OCI-LY7 (cell line): ENCODE data around the gene PDK2. TPM values are rescaled to one million over a fixed set of nuclear protein-coding genes. Genes with fewer than 3 reads are reported as not detected.

Source experiments
- BruUV-seq: library from RNA; stranded (reverse); fragments of 400-500 nt; replicated peaks from 2 replicates; lab custom pipeline; 2021; lab: Mats Ljungman, UMichigan
- CTCF ChIA-PET: fragments of 300-600 bp; sonication (Branson Sonifier 250); formaldehyde crosslinking; loops from one replicate; lab custom pipeline; 2022; ENCODE audit warnings: antibody characterized with exemption; ENCODE audit not compliant: unreplicated experiment; lab: Charles Lee
- POLR2A ChIA-PET: fragments of 300-600 bp; sonication (Branson Sonifier 250); formaldehyde crosslinking; loops from one replicate; lab custom pipeline; 2022; ENCODE audit warnings: antibody characterized with exemption; lab: Charles Lee
- DNase-seq: peaks from one replicate; pipeline ENCODE4 v3.0.0-alpha.2; 2015; ENCODE audit warnings: low spot score
- H2AFZ ChIP-seq: fragments of 200-600 bp; sonication (generic), shearing (Covaris generic); 2 replicates; pipeline ENCODE4 v1.6.1; 2014; ENCODE audit warnings: mild to moderate bottlenecking, antibody characterized with exemption, low read length, moderate library complexity
- H3K27ac ChIP-seq: fragments of 200-600 bp; sonication (generic); 2 replicates; pipeline ENCODE4 v1.5.1; 2014; ENCODE audit warnings: mixed run types, low read depth, mild to moderate bottlenecking, moderate library complexity, low read length, inconsistent platforms; ENCODE audit not compliant: poor library complexity, severe bottlenecking
- H3K36me3 ChIP-seq: fragments of 200-600 bp; sonication (generic); 2 replicates; pipeline ENCODE4 v1.6.1; 2014; ENCODE audit warnings: mild to moderate bottlenecking, antibody characterized with exemption, low read length, moderate library complexity, mixed read lengths; ENCODE audit not compliant: insufficient read depth
- H3K4me1 ChIP-seq: fragments of 200-600 bp; sonication (generic); 2 replicates; pipeline ENCODE4 v1.5.1; 2014; ENCODE audit warnings: mild to moderate bottlenecking, low read length; ENCODE audit not compliant: insufficient read depth, poor library complexity, severe bottlenecking
- H3K4me2 ChIP-seq: fragments of 200-600 bp; sonication (generic); 2 replicates; pipeline ENCODE4 v1.6.1; 2014; ENCODE audit warnings: mild to moderate bottlenecking, low read length
- H3K4me3 ChIP-seq: fragments of 200-600 bp; sonication (generic); 2 replicates; pipeline ENCODE4 v1.5.1; 2014; ENCODE audit warnings: mild to moderate bottlenecking, low read depth, low read length; ENCODE audit not compliant: poor library complexity, severe bottlenecking
- H3K79me2 ChIP-seq: fragments of 200-600 bp; sonication (generic); 2 replicates; pipeline ENCODE4 v1.6.1; 2016; ENCODE audit warnings: low read depth, mild to moderate bottlenecking, low read length, moderate library complexity, mixed read lengths; ENCODE audit not compliant: insufficient read depth
- H3K9me2 ChIP-seq: fragments of 200-600 bp; sonication (generic); 2 replicates; pipeline ENCODE4 v1.6.1; 2016; ENCODE audit warnings: mild to moderate bottlenecking, low read length, mixed read lengths; ENCODE audit not compliant: insufficient read depth
- H3K9me3 ChIP-seq: fragments of 200-600 bp; sonication (generic); 2 replicates; pipeline ENCODE4 v1.6.1; 2014; ENCODE audit warnings: mild to moderate bottlenecking, mixed run types, low read length, mixed read lengths
- H4K20me1 ChIP-seq: fragments of 200-600 bp; sonication (generic); 2 replicates; pipeline ENCODE4 v1.6.1; 2014; ENCODE audit warnings: mild to moderate bottlenecking, antibody characterized with exemption, low read length, moderate library complexity, mixed read lengths; ENCODE audit not compliant: insufficient read depth
- CTCF ChIP-seq: fragments of 200-600 bp; sonication (generic); conservative IDR thresholded peaks from 2 replicates; pipeline ENCODE4 v1.5.1; 2014; ENCODE audit warnings: mild to moderate bottlenecking, antibody characterized with exemption, low read length, moderate library complexity, mixed read lengths
- EZH2phosphoT487 ChIP-seq: fragments of 200-600 bp; sonication (generic); IDR thresholded peaks from 2 replicates; pipeline ENCODE4 v1.6.1; 2018; ENCODE audit warnings: low read depth, borderline replicate concordance, mild to moderate bottlenecking, mixed run types, antibody characterized with exemption, low read length, moderate library complexity, mixed read lengths
- intact Hi-C: fragments of 100-400 bp; cut with micrococcal nuclease; formaldehyde crosslinking; loops from one replicate; pipeline ENCODE4 v1.10.0; 2022; ENCODE audit not compliant: unreplicated experiment
- total RNA-seq, 2 experiments: library from RNA; depleted of rRNA in 1 of 2; stranded (reverse); fragments of >200 nt in 1 of 2; shearing (Covaris generic) in 1 of 2; gene quantifications; 2 replicates each; pipeline ENCODE4 v1.2.3, GENCODE V29; 2014 to 2022

The PDK2 gene
- total RNA-seq, 2 experiments from 2014 or later, result 21.8 to 27.7 TPM

- DNase-seq, result no peak
- Histone ChIP-seq H3K4me2 (peak overlapping the region; percentile 98), H3K4me3 (peak overlapping the region; percentile 89), H3K79me2 (peaks cover 31% of the 10 kb centered on the region), H3K36me3 (peaks cover 12% of the 10 kb centered on the region), H3K4me1 (peaks cover 30% of the 10 kb centered on the region), H2AFZ (no peak overlapping the region), H3K9me3 (no peaks in the 10 kb centered on the region), H3K9me2 (no peaks in the 10 kb centered on the region), H3K27ac (peak overlapping the region; percentile 87), H4K20me1 (peaks cover 4% of the 10 kb centered on the region)
- POLR2A ChIA-PET, result interaction anchor here (2.5 kb wide), 1 partner anchor 9 kb away, joined by 20 read pairs; no protein-coding TSS in a partner anchor
- TF ChIP-seq CTCF (no peak), EZH2phosphoT487 (no peak)
- intact Hi-C loops, result loop anchor here (10.0 kb wide), 1 partner anchor 478 kb away; the partner anchor contains the start of gene SPOP
- BruUV-seq, result no TSS peak
- CTCF ChIA-PET, result interaction anchor here (1.6 kb wide), 1 partner anchor 17 kb away, joined by 5 read pairs; no protein-coding TSS in a partner anchor
Measured at GRCh38 chr17:50152736-50153135, 57.6 kb downstream of the PDK2 start.

GRCh38 chr17:50153650-50154575, 58.8 kb downstream of the PDK2 start:
- H3K4me3 ChIP-seq, result no peak overlapping the region
- 0 out of 2 replicates have a peak overlapping the region, but pooled peaks have one; percentile 31 for H3K4me2 ChIP-seq
- H4K20me1 ChIP-seq, result no peaks in the 10 kb centered on the region
- no peak overlapping the region for H2AFZ ChIP-seq
- DNase-seq, result no peak
- peaks cover 30% of the 10 kb centered on the region for H3K4me1 ChIP-seq
- H3K9me3 ChIP-seq, result no peaks in the 10 kb centered on the region
- intact Hi-C loops, result loop anchor here (10.0 kb wide), 1 partner anchor 479 kb away; the partner anchor contains the start of gene SPOP
- TF ChIP-seq EZH2phosphoT487 (no peak), CTCF (no peak)
- no peaks in the 10 kb centered on the region for H3K9me2 ChIP-seq
- peaks cover 7% of the 10 kb centered on the region for H3K36me3 ChIP-seq
- ChIA-PET CTCF (no interaction called here), POLR2A (interaction anchor here (0.5 to 0.7 kb wide), 2 partner anchors 24 to 555 kb away, joined by 3 to 5 read pairs; no protein-coding TSS in a partner anchor)
- peaks cover 20% of the 10 kb centered on the region for H3K79me2 ChIP-seq
- BruUV-seq, result no TSS peak
- peak overlapping the region; percentile 2 for H3K27ac ChIP-seq
